ENCODE results near the gene MUS81.
"Not testable (repeated sequence)": the region's sequence is repeated elsewhere in the genome, so short reads cannot be mapped to it uniquely, and the experiment has no call there.

Gene MUS81

DNA sequence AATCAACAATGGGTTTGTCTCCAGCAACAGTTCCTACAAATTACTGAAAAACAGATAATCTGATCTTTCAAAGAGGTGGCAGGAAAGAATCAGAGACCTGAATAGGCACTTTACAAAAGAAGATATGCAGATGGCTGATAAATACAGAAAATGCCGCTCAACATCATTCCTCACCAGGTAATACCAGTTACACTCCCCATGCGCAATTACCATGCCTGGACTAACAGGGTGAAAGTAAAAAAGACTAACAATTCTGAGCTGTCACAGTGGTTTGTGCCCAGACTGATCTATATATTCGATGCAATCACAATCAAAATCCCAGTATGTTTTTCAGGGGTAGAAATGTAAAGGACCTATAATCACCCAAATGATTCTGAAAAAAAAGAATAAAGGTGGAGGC, 16.4 kb upstream of the MUS81 start:
- no peak for TF ChIP-seq POLR2AphosphoS5 (IDR thresholded peaks at IDR 0.05; ENCODE audit: low read depth)
- no peak for TF ChIP-seq REST (IDR thresholded peaks at IDR 0.05; ENCODE audit: insufficient replicate concordance, low read depth)
- no peak for TF ChIP-seq SPI1 (IDR thresholded peaks at IDR 0.05; ENCODE audit: borderline replicate concordance, low read depth)
- TF ChIP-seq GABPA (IDR thresholded peaks at IDR 0.05; ENCODE audit: low read depth), result no peak
- TF ChIP-seq, protein P1, sequence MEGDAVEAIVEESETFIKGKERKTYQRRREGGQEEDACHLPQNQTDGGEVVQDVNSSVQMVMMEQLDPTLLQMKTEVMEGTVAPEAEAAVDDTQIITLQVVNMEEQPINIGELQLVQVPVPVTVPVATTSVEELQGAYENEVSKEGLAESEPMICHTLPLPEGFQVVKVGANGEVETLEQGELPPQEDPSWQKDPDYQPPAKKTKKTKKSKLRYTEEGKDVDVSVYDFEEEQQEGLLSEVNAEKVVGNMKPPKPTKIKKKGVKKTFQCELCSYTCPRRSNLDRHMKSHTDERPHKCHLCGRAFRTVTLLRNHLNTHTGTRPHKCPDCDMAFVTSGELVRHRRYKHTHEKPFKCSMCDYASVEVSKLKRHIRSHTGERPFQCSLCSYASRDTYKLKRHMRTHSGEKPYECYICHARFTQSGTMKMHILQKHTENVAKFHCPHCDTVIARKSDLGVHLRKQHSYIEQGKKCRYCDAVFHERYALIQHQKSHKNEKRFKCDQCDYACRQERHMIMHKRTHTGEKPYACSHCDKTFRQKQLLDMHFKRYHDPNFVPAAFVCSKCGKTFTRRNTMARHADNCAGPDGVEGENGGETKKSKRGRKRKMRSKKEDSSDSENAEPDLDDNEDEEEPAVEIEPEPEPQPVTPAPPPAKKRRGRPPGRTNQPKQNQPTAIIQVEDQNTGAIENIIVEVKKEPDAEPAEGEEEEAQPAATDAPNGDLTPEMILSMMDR (IDR thresholded peaks at IDR 0.05; ENCODE audit: insufficient read depth, low read length), result no peak
- no peak overlapping the region for H3K4me3 ChIP-seq (replicated peaks; ENCODE audit: insufficient read depth, low read length)
- DNase-seq (ENCODE audit: low read depth in 1 of 2, low spot score in 1 of 2), result no peak
- no peak overlapping the region for H3K27ac ChIP-seq (replicated peaks)
- H3K27me3 ChIP-seq (ENCODE audit: insufficient read depth, poor library complexity, severe bottlenecking), result no peaks in the 10 kb centered on the region

GRCh38 chr11:65844231-65844872, 15.9 kb upstream of the MUS81 start:
- no peak for DNase-seq (ENCODE audit: low read depth in 1 of 2, low spot score in 1 of 2)
- no peak overlapping the region for H3K27ac ChIP-seq (replicated peaks)
- H3K27me3 ChIP-seq (ENCODE audit: insufficient read depth, poor library complexity, severe bottlenecking), result no peaks in the 10 kb centered on the region
- no peak overlapping the region for H3K4me3 ChIP-seq (replicated peaks; ENCODE audit: insufficient read depth, low read length)
- no peak for TF ChIP-seq REST (IDR thresholded peaks at IDR 0.05; ENCODE audit: insufficient replicate concordance, low read depth)
- TF ChIP-seq, protein P1 (IDR thresholded peaks at IDR 0.05; ENCODE audit: insufficient read depth, low read length), result no peak
- no peak for TF ChIP-seq SPI1 (IDR thresholded peaks at IDR 0.05; ENCODE audit: borderline replicate concordance, low read depth)
- no peak for TF ChIP-seq POLR2AphosphoS5 (IDR thresholded peaks at IDR 0.05; ENCODE audit: low read depth)
- TF ChIP-seq GABPA (IDR thresholded peaks at IDR 0.05; ENCODE audit: low read depth), result no peak

DNA sequence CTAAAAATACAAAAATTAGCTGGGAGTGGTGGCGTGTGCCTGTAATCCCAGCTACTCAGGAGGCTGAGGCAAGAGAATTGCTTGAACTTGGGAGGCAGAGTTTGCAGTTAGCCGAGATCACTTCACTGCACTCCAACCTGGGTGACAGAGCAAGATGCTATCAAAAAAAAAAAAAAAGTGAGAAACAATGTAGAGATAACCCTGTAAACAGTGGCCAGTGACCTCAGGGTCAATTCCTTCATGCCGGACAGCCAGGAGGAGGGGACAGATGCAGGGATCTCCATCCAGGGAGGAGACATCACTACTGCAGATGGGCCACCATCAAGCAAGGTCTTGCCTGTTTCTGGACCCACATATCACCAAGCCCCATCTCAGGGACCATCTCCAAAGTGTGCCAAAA, 12.5 kb upstream of the MUS81 start:
- DNase-seq (ENCODE audit: low read depth in 1 of 2, low spot score in 1 of 2), result no peak
- Histone ChIP-seq H3K4me3 (replicated peaks; ENCODE audit: insufficient read depth, low read length) (no peak overlapping the region), H3K27ac (replicated peaks) (no peak overlapping the region), H3K27me3 (ENCODE audit: insufficient read depth, poor library complexity, severe bottlenecking) (no peaks in the 10 kb centered on the region)
- no peak for TF ChIP-seq POLR2AphosphoS5 (IDR thresholded peaks at IDR 0.05; ENCODE audit: low read depth)

DNA sequence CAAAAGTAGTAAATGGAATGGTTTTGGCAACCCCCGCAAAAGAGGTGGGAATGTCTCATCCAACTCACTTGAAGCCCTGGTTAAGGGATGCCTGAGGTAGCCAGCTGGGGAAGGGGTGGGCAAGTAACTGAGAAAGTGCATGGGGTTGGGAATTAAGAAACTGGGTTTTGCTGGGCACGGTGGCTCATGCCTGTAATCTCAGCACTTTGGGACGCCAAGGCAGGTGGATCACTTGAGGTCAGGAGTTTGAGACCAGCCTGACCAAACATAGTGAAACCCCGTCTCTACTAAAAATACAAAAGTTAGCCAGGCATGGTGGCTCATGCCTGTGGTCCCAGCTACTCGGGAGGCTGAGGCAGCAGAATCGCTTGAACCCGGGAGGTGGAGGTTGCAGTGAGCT, 11.5 kb upstream of the MUS81 start:
- not testable (repeated sequence) for H3K27me3 ChIP-seq (ENCODE audit: insufficient read depth, poor library complexity, severe bottlenecking); H3K27ac ChIP-seq (replicated peaks); DNase-seq (ENCODE audit: low read depth in 1 of 2, low spot score in 1 of 2); H3K4me3 ChIP-seq (replicated peaks; ENCODE audit: insufficient read depth, low read length)

DNA sequence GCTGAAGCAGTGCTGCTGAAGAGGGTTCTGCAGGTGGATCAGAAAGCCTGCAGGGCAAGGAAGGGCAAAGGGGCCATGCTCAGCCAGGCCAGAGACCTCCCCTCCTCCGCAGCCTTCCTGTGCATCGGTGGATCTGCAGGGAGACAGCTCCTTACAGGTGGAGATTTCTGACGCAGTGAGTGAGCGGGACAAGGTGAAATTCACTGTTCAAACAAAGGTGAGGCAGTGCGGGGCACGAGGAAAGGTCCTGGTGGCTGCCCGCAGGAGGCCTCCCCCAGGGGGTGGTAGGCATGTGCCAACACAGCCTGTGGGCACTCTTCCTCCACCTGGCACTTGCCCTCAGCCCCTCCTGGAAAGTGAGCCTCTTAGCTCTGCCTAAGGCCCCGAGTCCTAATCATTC, 10.9 kb upstream of the MUS81 start:
- Histone ChIP-seq H3K4me3 (replicated peaks; ENCODE audit: insufficient read depth, low read length) (no peak overlapping the region), H3K27ac (replicated peaks) (no peak overlapping the region), H3K27me3 (ENCODE audit: insufficient read depth, poor library complexity, severe bottlenecking) (no peaks in the 10 kb centered on the region)
- DNase-seq (ENCODE audit: low read depth in 1 of 2, low spot score in 1 of 2), result no peak
- TF ChIP-seq SPI1 (IDR thresholded peaks at IDR 0.05; ENCODE audit: borderline replicate concordance, low read depth) (no peak), GABPA (IDR thresholded peaks at IDR 0.05; ENCODE audit: low read depth) (no peak), POLR2AphosphoS5 (IDR thresholded peaks at IDR 0.05; ENCODE audit: low read depth) (no peak), REST (IDR thresholded peaks at IDR 0.05; ENCODE audit: insufficient replicate concordance, low read depth) (no peak)
- TF ChIP-seq, protein P1 (IDR thresholded peaks at IDR 0.05; ENCODE audit: insufficient read depth, low read length), result no peak

Measured in HL-60 (cell line).